NCI-H2029 (cell line): Measurements from ENCODE around the gene SLX4.
"Not testable (repeated sequence)": the region's sequence is repeated elsewhere in the genome, so short reads cannot be mapped to it uniquely, and the experiment has no call there.

Experiments used
- DNase-seq: peaks from one replicate; lab custom pipeline; 2025; lab: John Stamatoyannopoulos, UW

Gene SLX4, protein sequence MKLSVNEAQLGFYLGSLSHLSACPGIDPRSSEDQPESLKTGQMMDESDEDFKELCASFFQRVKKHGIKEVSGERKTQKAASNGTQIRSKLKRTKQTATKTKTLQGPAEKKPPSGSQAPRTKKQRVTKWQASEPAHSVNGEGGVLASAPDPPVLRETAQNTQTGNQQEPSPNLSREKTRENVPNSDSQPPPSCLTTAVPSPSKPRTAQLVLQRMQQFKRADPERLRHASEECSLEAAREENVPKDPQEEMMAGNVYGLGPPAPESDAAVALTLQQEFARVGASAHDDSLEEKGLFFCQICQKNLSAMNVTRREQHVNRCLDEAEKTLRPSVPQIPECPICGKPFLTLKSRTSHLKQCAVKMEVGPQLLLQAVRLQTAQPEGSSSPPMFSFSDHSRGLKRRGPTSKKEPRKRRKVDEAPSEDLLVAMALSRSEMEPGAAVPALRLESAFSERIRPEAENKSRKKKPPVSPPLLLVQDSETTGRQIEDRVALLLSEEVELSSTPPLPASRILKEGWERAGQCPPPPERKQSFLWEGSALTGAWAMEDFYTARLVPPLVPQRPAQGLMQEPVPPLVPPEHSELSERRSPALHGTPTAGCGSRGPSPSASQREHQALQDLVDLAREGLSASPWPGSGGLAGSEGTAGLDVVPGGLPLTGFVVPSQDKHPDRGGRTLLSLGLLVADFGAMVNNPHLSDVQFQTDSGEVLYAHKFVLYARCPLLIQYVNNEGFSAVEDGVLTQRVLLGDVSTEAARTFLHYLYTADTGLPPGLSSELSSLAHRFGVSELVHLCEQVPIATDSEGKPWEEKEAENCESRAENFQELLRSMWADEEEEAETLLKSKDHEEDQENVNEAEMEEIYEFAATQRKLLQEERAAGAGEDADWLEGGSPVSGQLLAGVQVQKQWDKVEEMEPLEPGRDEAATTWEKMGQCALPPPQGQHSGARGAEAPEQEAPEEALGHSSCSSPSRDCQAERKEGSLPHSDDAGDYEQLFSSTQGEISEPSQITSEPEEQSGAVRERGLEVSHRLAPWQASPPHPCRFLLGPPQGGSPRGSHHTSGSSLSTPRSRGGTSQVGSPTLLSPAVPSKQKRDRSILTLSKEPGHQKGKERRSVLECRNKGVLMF (N-terminal part only)

DNA sequence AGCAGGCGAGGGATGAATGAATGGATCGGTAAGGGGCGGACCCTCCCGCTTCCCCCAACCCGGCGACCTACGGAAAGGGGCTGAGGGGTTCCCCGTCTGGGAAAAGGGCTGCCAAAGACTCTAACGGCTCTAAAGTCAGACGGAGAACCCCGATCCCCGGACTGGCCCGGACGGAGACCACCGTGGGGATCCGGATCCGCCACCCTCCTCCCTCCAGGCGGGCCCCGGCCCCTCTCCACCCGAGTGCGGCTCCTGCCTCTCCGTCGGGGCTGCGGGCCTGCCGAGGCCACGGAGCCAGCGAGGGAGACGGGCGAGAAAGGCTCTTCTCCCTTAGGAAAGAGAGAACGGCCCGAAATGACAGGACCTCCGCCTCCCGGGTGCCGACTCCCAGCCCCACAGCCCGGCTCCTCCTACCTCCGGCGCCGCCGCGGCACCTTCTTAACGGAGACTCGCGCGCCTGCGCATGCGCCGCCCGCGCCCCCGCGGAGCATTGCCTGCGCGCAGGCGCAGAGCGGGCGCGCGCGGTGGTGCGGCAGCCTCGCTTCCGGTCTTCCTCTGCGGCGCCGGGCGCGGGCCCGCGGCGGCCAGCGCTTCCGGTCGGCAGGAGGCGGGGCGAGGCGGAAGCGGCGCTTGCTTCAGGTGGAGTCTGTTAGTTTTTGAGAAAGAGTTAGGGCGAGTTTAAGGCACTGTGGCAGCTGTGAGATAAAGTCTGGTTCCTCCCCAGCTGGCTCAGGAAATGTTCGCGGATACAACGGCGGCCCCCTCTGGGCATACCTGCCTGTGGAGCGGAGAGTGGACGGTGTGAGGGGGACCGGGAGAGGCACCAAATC is at the start of gene SLX4:
Gene SLX4 (minus strand): TSS at position 461 of the 830 bp plus-strand sequence. CDS start 2,642 bp downstream, outside the sequence.
- peak; percentile 88 for DNase-seq

DNA sequence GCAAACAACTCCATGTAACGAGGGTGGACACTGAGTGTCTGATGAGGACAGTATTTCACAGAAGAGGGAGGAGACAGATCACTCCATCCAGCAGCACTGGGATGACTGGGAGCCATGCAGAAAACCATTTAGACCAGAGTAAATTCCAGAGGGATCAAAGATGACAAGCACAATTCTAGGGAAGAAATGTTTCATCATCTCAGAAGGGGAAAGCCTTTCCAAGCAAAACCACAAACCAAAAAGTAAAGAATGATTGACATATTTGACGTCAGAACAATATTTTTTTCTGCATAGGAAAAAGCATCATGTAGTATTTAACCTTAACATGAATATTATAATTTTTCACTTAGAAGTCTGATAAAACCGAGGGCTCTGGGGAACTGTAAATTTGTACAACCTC is 47.8 kb upstream of the SLX4 start:
- DNase-seq, result no peak

DNA sequence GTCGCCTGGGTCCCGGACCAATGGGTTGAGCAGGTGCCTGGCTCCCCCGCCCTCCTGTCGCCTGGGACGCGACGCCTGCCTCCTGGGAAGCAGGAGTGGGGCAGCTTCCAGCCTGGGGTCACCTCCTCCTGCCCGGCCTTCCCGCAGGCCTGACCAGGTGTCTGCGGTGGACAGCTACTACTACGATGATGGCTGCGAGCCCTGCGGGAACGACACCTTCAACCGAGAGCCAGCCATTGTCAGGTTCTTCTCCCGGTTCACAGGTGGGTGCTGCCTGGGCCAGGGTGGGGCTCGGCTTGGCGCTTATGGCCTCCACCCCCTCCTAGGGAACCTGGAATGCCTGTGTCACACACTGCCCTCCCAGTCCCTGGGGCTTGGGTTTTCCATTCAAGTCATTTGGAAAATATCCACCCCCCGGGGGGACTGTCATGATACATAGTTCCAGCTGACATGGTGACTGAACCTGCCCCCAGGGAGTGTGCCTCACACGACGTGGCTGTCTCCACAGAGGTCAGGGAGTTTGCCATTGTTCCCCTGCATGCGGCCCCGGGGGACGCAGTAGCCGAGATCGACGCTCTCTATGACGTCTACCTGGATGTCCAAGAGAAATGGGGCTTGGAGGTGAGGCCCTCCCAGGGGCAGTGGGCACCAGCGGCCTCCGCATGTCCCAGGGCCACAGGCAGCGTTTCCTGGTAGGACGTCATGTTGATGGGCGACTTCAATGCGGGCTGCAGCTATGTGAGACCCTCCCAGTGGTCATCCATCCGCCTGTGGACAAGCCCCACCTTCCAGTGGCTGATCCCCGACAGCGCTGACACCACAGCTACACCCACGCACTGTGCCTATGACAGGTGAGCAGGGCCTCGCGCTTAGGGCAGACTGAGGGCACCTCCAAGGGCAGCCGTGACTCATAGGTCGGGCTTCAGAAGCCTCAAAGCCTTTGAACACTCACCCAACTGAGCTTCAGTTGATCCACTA is 45.4 kb upstream of the SLX4 start:
- no peak for DNase-seq

DNA sequence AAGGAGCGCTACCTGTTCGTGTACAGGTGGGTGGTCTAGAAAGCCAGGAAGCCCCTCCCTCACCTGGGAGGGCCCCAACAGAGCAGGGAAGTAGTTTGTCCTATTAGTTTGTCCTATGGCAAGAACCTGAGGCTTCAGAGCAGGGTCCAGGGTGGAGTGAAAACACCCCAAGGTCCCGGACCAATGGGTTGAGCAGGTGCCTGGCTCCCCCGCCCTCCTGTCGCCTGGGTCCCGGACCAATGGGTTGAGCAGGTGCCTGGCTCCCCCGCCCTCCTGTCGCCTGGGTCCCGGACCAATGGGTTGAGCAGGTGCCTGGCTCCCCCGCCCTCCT is 44.7 kb upstream of the SLX4 start:
- DNase-seq, result not testable (repeated sequence)

DNA sequence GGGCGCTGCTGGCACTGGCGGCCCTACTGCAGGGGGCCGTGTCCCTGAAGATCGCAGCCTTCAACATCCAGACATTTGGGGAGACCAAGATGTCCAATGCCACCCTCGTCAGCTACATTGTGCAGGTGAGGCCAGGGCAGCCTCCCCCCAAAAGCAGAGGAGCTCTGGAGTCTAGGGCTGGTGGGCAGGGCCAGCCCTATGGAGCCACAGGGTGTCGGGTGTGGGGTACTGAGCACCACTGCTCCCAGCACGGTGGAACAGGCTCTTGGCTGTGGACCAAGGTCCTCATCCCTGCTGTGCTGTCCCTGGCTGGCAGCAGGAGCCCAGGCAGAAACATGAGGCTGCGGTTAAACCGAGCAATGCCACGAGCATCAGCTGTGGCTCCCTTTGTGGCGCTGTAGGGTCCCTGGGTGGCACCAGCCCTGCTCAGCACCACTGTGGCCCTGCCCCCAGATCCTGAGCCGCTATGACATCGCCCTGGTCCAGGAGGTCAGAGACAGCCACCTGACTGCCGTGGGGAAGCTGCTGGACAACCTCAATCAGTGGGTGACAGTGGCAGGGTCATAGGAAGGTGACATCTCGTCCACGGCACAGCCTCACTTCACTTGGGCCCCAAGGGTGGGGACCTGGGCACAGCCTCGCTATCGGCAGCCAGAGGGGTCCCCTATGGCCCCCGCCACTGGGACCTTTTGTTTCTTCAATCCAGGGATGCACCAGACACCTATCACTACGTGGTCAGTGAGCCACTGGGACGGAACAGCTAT is 44.2 kb upstream of the SLX4 start:
- no peak for DNase-seq

DNA sequence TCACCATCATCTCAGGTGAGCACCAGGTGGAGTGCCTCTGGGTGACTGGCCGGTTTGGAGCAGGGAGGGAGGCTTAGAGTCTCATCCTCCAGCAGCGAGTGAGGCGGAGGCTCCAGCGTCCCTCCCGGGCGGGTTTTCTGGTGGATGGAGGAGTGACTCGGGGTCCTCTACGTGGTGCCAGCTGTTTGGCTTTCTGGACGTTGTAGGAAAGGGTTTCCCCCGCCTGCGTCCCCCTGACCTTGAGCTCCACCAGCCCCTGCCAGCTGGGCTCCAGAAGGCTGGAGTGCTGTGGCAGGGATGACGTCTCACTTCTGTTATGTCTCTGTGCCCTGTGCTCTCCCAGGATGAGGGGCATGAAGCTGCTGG is 43.6 kb upstream of the SLX4 start:
- DNase-seq, result no peak

DNA sequence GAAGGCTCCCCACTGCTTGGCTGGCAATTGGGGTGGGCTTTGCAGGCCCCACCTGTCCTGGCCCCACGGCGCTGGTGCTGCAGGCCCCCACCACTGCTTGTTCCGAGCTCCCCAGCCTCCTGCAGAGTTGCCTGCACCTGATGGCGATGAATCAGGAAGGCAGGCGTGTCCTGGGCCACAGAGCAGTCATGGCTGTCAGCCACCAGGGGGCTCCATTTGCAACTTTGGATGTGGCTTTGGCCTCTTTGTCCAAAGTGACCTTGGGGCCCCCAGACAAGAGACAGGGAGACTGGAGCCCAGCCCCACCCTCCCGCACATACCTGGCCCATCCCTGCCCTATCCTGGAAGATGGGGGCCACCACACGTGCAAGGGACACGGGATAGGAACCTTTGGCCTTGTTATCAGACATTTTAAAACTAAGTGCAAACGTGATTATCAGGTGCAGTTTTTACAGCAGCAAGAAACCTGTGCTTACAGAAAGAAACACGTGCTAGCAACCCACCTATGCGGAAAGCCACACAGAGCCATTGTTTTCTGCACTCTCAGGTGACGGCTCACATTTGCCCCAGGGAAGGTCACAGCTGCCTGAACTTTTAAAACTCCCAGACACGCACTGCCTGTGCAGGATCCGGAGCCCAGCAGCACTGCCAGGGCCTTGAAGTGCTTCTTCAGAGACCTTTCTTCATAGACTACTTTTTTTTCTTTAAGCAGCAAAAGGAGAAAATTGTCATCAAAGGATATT is 43.0 kb upstream of the SLX4 start, which contains the start of gene DNASE1:
Gene DNASE1 (plus strand): TSS at position 443 of the 743 bp plus-strand sequence. CDS start 683 bp downstream, outside the sequence.
- no peak for DNase-seq

DNA sequence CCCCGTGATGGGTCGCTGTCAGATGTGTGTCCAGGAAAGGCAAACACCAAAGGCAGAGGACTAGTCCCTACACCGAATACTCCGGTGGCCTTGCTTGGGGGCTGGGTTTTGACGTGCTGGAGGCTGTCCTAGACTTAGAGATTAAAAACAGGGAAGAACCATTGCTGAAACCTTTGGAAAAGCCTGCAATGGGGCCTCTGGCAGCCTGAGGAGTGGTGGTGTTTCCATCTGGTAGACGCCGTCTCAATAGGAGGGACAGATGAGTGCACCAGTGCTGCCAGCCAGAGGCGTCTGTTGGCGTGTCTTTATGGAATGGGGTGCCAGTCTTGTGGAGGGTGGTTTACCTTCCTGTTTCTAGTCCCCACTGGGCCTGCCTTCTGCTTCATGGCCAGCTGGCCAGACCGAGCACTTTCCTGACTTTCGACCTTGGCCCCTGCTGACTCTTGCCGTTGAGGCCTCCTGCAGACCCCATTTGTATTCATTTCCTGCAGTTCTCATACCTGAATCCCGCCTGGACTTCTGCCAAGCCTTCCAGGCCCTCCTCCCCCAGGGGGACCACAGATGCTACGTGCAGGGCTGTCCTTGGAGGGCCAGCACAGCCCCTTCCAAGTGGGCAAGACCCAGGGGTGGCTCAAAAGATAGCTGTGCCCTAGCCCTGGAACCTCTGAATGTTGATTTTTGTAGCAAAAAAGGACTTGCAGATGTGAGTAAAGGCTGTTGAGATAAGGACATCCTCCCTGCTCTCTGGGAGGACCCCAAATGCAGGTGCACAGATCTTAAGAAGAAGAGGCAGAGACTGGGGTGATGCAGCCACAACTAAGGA is 41.2 kb upstream of the SLX4 start:
- no peak for DNase-seq

DNA sequence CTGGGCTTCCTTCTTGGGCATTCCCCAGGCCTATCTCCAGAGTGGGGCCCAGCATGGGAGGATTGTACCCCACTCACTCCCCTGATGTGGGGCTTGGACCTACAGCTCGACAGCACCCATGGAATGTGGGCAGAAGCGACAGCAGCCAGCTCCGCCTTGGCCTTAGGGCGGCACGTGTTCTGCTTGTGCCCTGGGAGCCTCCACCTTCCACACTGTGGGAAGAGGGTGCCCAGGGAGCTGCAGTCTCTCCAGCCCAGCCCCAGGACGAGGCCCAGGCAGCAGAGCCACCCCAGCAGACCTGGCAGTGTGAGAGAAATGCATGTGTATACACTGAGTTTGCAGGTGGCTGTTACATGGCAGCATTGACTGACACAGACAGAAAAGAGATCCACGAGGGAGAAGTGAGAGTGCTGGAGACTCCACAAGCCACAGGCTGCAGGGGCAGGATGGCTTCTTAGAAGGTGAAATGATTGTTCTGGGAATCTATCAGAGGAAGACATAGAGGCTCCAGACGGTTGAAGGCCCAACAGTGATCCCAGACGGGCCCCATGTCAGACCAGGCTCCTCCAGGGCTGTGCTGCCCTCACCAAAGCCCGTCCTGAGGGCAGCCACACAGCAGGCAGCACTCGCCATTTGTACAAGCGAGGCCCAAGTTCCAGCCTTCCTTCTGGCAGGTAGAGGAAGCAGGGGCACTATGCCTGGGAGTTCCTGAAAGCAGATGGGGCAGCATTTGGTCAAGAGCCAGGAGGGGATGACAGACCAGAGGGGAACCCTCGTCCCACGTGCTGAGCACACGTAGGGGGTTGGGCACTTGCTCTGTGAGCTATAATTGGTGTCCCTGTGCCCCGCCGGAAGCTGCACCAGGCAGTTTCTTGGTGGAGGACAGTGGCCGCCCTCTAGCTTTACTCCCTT is 40.3 kb upstream of the SLX4 start:
- DNase-seq, result no peak

DNA sequence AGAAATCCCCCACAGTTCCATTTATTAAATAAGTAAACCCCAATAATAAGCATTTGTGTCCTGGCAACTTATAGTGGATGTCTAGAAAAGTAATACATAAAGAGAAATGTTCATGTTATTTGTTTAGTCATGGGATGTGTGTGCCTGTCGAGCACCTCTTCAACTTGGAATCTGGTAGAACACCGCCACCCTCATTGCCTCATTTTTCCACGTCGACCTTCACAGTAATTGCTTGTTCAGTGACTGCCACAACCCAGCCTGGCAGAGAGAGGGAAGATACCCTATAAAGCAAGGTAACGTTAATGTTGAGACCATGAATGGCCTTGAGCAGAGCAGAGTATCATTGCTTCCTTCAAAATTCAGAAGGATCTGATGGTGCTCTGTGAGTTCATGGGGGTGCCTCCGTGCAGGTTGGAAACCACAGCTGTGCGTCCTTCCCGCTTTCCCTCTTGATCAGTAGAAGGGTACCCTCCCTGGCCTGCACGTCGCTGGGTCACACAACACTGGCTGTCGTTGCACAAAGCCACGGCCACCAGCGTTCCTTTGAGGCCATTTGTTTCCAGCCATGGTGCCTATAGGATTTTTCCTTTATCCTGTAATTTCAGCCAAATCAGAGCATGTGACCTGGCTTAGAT is 39.3 kb upstream of the SLX4 start:
- DNase-seq, result no peak

DNA sequence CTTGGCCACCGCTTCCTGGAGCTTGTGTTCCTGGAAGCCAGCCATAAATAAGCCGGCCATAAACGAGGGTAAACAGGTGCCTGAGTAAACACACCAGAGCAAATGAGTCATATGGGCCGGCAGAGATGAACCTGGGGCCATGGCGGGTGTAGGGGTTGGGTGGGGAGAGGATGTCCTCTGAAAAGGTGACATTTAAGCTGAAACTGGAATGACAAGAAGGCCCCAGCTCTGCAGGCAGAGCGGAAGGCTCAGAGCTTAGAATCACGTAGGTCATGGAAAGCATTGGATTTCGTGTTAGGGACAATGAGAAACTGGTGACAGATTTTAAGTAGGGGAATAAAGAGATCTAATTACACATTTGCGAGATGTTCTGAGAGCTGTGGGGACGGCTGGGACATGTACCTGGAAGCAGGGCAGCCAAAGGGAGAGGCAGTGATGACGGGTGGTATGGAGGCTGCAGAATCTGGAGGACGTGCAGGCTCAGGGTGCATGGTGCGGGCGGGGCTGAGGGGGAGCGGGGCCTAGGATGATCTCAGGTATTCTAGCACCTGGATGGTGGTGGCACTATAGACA is 35.0 kb upstream of the SLX4 start:
- DNase-seq, result peak; percentile 92

DNA sequence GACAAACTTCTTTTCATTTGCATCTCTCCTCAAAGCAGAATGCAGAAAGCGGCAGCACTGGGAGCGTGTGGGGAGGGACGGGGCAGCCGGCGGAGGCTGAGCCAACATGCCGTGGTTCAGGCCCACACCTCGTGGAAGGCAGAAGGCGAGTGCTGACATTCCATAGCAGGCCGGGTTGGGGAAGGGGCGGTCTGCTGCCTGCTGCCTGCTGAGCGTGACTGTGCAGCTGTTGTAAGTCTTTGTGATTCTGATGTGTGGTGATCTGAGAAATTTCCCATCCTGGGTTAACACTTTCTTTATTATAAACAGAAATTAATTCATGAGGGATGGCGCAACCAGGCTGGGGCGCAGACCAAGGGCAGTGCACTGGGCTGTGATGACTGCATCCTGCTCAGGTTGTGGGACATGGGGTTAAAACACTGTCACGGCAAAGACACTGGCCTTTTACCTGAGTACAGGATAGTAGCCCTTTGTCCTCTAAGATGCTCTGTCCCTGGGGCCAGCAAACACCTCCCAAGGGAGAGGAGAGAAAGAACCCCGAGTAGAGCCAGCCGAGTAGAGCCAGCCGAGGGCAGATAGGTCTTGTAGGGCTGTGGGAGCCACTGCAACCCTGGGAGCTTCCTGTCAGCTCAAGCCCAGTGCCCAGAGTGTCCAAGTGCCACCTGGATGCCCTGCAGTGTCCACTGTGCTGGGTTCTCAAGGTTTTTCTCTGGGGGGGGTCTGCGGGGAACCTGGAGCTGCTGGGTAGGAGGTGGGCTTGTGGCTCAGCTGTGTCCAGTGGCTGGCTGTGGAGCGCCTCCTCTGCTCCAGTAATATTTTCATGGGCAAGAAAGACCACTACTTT is 34.3 kb upstream of the SLX4 start:
- peak; percentile 69 for DNase-seq

DNA sequence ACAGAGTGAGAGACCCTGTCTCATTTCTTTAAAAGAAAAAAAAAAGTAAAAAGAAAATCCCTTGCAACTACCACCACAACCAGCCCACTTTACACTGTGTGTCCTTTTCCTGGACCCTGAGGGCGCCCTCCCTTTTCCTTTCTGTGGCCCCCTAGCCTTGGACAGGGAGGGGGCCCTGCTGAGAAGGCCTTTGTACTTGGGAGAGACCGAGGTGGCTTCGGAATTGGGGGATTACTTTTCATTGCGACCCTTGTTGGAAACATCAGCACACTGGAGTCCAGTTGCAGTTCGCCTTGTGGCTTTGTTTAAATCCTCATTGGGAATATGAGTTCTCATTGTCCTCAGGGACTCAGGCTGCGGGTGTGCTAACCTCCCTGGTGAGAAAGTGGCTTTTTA is 33.7 kb upstream of the SLX4 start:
- DNase-seq, result no peak

DNA sequence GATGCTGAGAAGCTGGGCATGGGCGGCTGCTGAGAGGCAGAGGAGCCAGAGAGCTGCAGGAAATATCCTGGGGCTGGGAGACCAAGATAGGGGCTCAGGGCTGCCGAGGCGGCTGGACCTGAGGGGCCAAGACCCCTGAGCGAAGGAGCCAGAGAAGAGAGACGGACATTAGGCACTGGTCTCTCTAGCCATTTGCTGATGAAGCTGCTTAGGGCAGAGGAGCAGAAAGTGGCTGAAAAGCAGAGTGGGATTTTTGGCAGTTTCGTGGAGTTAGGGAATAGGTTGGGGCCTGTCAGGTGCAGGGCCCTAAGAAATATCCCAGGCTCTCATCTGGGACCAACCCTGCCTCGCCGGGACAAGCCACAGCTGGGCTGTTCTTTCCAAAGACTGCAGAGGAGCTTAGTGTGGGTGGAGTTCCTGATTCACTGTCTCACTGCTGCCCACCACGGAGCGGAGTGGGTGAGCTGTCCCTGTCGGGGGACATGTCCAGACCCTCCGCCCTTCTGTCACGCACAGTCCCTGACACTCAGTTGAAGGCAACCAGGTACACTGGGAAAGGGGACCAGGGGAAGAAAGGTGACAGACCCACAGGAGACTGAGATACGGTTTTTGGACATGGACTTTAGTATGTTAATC is 31.8 kb upstream of the SLX4 start:
- no peak for DNase-seq
